ENCODE results near the gene PHF19. TPM values are rescaled to one million over a fixed set of nuclear protein-coding genes. Genes with fewer than 3 reads are reported as not detected.

PHF19 gene
- total RNA-seq, 1 donor from 2014 or later = 19.0 TPM

GRCh38 chr9:120869360-120869687, 7.7 kb downstream of the PHF19 start:
- no peaks in the 10 kb centered on the region for H3K36me3 ChIP-seq
- TF ChIP-seq, protein P1, sequence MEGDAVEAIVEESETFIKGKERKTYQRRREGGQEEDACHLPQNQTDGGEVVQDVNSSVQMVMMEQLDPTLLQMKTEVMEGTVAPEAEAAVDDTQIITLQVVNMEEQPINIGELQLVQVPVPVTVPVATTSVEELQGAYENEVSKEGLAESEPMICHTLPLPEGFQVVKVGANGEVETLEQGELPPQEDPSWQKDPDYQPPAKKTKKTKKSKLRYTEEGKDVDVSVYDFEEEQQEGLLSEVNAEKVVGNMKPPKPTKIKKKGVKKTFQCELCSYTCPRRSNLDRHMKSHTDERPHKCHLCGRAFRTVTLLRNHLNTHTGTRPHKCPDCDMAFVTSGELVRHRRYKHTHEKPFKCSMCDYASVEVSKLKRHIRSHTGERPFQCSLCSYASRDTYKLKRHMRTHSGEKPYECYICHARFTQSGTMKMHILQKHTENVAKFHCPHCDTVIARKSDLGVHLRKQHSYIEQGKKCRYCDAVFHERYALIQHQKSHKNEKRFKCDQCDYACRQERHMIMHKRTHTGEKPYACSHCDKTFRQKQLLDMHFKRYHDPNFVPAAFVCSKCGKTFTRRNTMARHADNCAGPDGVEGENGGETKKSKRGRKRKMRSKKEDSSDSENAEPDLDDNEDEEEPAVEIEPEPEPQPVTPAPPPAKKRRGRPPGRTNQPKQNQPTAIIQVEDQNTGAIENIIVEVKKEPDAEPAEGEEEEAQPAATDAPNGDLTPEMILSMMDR (IDR thresholded peaks at IDR 0.05) = no peak
- H3K27ac ChIP-seq = peak overlapping the region; percentile 86
- ATAC-seq (no peak), DNase-seq (no peak)
- H3K4me3 ChIP-seq = peak overlapping the region; percentile 69
- no peaks in the 10 kb centered on the region for H3K27me3 ChIP-seq
- no peaks in the 10 kb centered on the region for H3K9me3 ChIP-seq
- intact Hi-C loops (cut with DNase I) = no loop called here
- H3K4me1 ChIP-seq = peaks cover 14% of the 10 kb centered on the region

GRCh38 chr9:120868676-120869359, 8.2 kb downstream of the PHF19 start:
- peak; percentile 97 for ATAC-seq
- Histone ChIP-seq H3K9me3 (no peaks in the 10 kb centered on the region), H3K27ac (peak overlapping the region; percentile 86), H3K36me3 (no peaks in the 10 kb centered on the region), H3K4me1 (peaks cover 14% of the 10 kb centered on the region), H3K27me3 (no peaks in the 10 kb centered on the region), H3K4me3 (peak overlapping the region; percentile 69)
- peak; percentile 100 for DNase-seq
- TF ChIP-seq, protein P1 (IDR thresholded peaks at IDR 0.05) = peak; percentile 56
- intact Hi-C loops (cut with DNase I) = no loop called here

- no peaks in the 10 kb centered on the region for H3K9me3 ChIP-seq
- H3K4me1 ChIP-seq = peaks cover 14% of the 10 kb centered on the region
- no peak for DNase-seq
- H3K4me3 ChIP-seq = peak overlapping the region; percentile 69
- H3K36me3 ChIP-seq = no peaks in the 10 kb centered on the region
- TF ChIP-seq, protein P1 (IDR thresholded peaks at IDR 0.05) = no peak
- H3K27me3 ChIP-seq = no peaks in the 10 kb centered on the region
- intact Hi-C loops (cut with DNase I) = no loop called here
- H3K27ac ChIP-seq = peak overlapping the region; percentile 83
- ATAC-seq = no peak
Measured at GRCh38 chr9:120868339-120868675, 8.7 kb downstream of the PHF19 start.

GRCh38 chr9:120867676-120868338, 9.2 kb downstream of the PHF19 start:
- peaks cover 14% of the 10 kb centered on the region for H3K4me1 ChIP-seq

DNA sequence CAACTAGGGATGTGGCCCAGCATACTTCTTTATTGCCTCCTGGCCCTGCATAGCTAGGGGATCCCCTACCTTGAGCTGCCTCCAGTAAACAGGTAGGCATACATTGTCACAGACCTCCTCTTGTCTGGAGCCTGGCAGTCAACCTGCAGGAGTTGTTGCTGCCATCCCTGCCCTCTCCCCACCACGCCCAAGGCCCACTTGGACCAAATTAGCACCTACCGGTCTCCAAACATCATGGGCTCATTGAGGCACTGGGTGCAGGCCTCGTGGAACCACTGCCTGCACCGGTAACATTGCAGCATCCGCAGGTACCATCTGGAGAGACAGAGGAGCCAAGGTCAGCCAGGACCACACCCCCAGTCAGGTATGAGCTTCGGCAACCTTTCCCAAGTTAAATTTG, 10.3 kb downstream of the PHF19 start:
- DNase-seq = no peak
- ATAC-seq = no peak
- H3K36me3 ChIP-seq = peaks cover 9% of the 10 kb centered on the region
- H3K27me3 ChIP-seq = no peaks in the 10 kb centered on the region
- no peak overlapping the region for H3K4me3 ChIP-seq
- no peaks in the 10 kb centered on the region for H3K9me3 ChIP-seq
- intact Hi-C loops (cut with DNase I) = no loop called here
- peaks cover 14% of the 10 kb centered on the region for H3K4me1 ChIP-seq
- H3K27ac ChIP-seq = no peak overlapping the region
- TF ChIP-seq, protein P1 (IDR thresholded peaks at IDR 0.05) = no peak

More at GRCh38 chr9:120867676-120868338, 9.2 kb downstream of the PHF19 start:
- TF ChIP-seq, protein P1 (IDR thresholded peaks at IDR 0.05) = no peak
- no peaks in the 10 kb centered on the region for H3K9me3 ChIP-seq
- peak overlapping the region; percentile 69 for H3K4me3 ChIP-seq
- H3K27ac ChIP-seq = peak overlapping the region; percentile 83
- no peaks in the 10 kb centered on the region for H3K27me3 ChIP-seq
- H3K36me3 ChIP-seq = peaks cover under 1% of the 10 kb centered on the region
- intact Hi-C loops (cut with DNase I) = no loop called here
- DNase-seq (no peak), ATAC-seq (no peak)
